GM19035 (cell line): ENCODE measurements around the gene DPH3.

Source experiments
- ATAC-seq: cut with Tn5 transposase; IDR thresholded peaks from one replicate; pipeline ENCODE4 v1.9.1; 2021; ENCODE audit not compliant: unreplicated experiment

DPH3 gene

GRCh38 chr3:16236856-16237393 lies 27.8 kb downstream of the DPH3 start:
- no peak for ATAC-seq

- no peak for ATAC-seq
These were observed 28.6 kb downstream of the DPH3 start for GRCh38 chr3:16236030-16236639.

GRCh38 chr3:16234281-16234680 lies 30.5 kb downstream of the DPH3 start:
- no peak for ATAC-seq

- no peak for ATAC-seq
These were observed 30.9 kb downstream of the DPH3 start for GRCh38 chr3:16233806-16234205.

GRCh38 chr3:16231983-16232382 lies 32.8 kb downstream of the DPH3 start:
- ATAC-seq, result no peak

- no peak for ATAC-seq
These were observed 35.1 kb downstream of the DPH3 start for GRCh38 chr3:16229681-16230080.

- no peak for ATAC-seq
These were observed 37.2 kb downstream of the DPH3 start for GRCh38 chr3:16227566-16227965.

- ATAC-seq, result no peak
These were observed 40.4 kb downstream of the DPH3 start for GRCh38 chr3:16224325-16224724.

GRCh38 chr3:16222547-16222946 lies 42.2 kb downstream of the DPH3 start:
- no peak for ATAC-seq

GRCh38 chr3:16221990-16222389 lies 42.8 kb downstream of the DPH3 start:
- no peak for ATAC-seq

- no peak for ATAC-seq
These were observed 45.0 kb downstream of the DPH3 start for GRCh38 chr3:16219777-16220176.

- no peak for ATAC-seq
These were observed 48.3 kb downstream of the DPH3 start for GRCh38 chr3:16216373-16216935.

- no peak for ATAC-seq
These were observed 50.4 kb downstream of the DPH3 start for GRCh38 chr3:16214366-16214765.

- ATAC-seq, result no peak
These were observed 53.4 kb downstream of the DPH3 start for GRCh38 chr3:16211176-16211904.
